ENCODE results near the gene KDM4B.

- TF ChIP-seq CTCF (IDR thresholded peaks at IDR 0.05) = no peak
- no peak for TF ChIP-seq POLR2A (IDR thresholded peaks at IDR 0.05; ENCODE audit: low read depth)
- no peak for TF ChIP-seq EP300 (IDR thresholded peaks at IDR 0.05)
- TF ChIP-seq POLR2AphosphoS5 (IDR thresholded peaks at IDR 0.05) = peak; percentile 22 to 40
These were observed 19.9 kb downstream of the KDM4B start for GRCh38 chr19:4988770-4989251.

Measured in esophagus muscularis mucosa (tissue), 4 donors.